Measurements from ENCODE around the gene RXRA. TPM values are rescaled to one million over a fixed set of nuclear protein-coding genes. Genes with fewer than 3 reads are reported as not detected.

RXRA gene
- total and polyA plus RNA-seq, 2 of the 4 experiments (the other 2 are of a cell fraction): 7.5 to 17.9 TPM

DNA sequence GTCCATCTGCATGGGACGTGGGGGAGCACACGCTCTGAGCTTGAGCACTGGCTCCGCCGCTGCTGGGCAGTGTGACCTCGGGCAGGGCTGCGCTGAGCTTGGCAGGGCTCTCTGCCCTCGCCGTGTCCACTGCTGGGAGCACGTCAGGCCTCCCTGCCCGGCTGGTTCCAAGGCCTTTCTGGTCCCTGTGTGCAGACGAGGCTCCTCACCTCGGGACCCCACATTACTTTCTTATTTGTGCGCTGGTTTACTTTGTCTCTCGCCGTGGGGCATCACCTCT is 43.9 kb downstream of the RXRA start:
- Histone ChIP-seq H2BK15ac (ENCODE audit: low read depth, low read length) (no peak overlapping the region), H3K36me3 (ENCODE audit: control insufficient read depth, insufficient read depth, low read length) (no peaks in the 10 kb centered on the region), H3K4ac (ENCODE audit: low read depth, low read length) (no peak overlapping the region), H2BK120ac (ENCODE audit: low read depth, low read length) (no peak overlapping the region), H4K20me1 (ENCODE audit: insufficient read depth, low read length) (peaks cover 100% of the 10 kb centered on the region), H2AFZ (replicated peaks; ENCODE audit: low read length, poor library complexity) (no peak overlapping the region), H4K8ac (ENCODE audit: low read depth in 2 of 2, low read length in 2 of 2) (no peak overlapping the region), H4K5ac (ENCODE audit: low read depth, low read length) (no peak overlapping the region), H3K4me3 (ENCODE audit: insufficient read depth, low read depth, low read length) (no peak overlapping the region), H3K23ac (ENCODE audit: low read depth, low read length) (no peak overlapping the region), H3K9me3 (ENCODE audit: control insufficient read depth, insufficient read depth, low read length) (no peaks in the 10 kb centered on the region), H3K9me1 (ENCODE audit: insufficient read depth, low read length) (peaks cover 21% of the 10 kb centered on the region), H2BK5ac (ENCODE audit: low read depth, low read length, poor library complexity, severe bottlenecking) (no peak overlapping the region), H3K9ac (ENCODE audit: low read depth, low read length) (no peak overlapping the region), H3K18ac (ENCODE audit: low read depth, low read length) (no peak overlapping the region), H3K27me3 (ENCODE audit: control insufficient read depth, insufficient read depth, low read length) (no peaks in the 10 kb centered on the region), H3K56ac (ENCODE audit: extremely low read depth, insufficient read depth, low read length) (no peak overlapping the region), H3K4me1 (ENCODE audit: control insufficient read depth, insufficient read depth, low read length) (peaks cover 24% of the 10 kb centered on the region), H4K91ac (ENCODE audit: insufficient read depth, low read depth, low read length) (no peak overlapping the region), H3K4me2 (ENCODE audit: low read depth, low read length) (no peak overlapping the region), H2AK5ac (ENCODE audit: low read depth, low read length) (no peak overlapping the region), H2BK20ac (ENCODE audit: low read depth, low read length) (no peak overlapping the region), H2AK9ac (replicated peaks; ENCODE audit: low read depth, low read length, poor library complexity) (peak overlapping the region; percentile 15), H3K27ac (ENCODE audit: insufficient read depth, low read length) (no peak overlapping the region), H3K79me1 (ENCODE audit: low read depth in 1 of 2, low read length in 2 of 2) (peaks cover 18 to 97% of the 10 kb centered on the region in 2 experiments), H3K14ac (replicated peaks; ENCODE audit: low read depth, low read length) (no peak overlapping the region)
- no peak for ATAC-seq (ENCODE audit: low read depth)
- POLR2A ChIA-PET (ENCODE audit: unreplicated experiment): no interaction called here
- intact Hi-C loops (cut with micrococcal nuclease) (no loop called here), dilution Hi-C loops (cut with HindIII; ENCODE audit: low sequenced_read_pairs, unreplicated experiment) (no loop called here), in situ Hi-C loops (cut with MboI; ENCODE audit: low sequenced_read_pairs) (no loop called here)
- DNase-seq: no peak
- CTCF ChIA-PET: no interaction called here
- no TSS peak for BruUV-seq (replicated peaks)
- 66% methylated on average over 5 of the region's 15 CpGs; no CpG with 5 or more reads in 1 of the 2 experiments for WGBS, 2 experiments (ENCODE audit: extremely low coverage in 2 of 2, insufficient read length in 1 of 2)
- TF ChIP-seq, protein P1, sequence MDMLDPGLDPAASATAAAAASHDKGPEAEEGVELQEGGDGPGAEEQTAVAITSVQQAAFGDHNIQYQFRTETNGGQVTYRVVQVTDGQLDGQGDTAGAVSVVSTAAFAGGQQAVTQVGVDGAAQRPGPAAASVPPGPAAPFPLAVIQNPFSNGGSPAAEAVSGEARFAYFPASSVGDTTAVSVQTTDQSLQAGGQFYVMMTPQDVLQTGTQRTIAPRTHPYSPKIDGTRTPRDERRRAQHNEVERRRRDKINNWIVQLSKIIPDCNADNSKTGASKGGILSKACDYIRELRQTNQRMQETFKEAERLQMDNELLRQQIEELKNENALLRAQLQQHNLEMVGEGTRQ (IDR thresholded peaks at IDR 0.05; ENCODE audit: low read depth, low read length): no peak
- TF ChIP-seq MAFK (IDR thresholded peaks at IDR 0.05; ENCODE audit: low read depth, low read length) (no peak), RCOR1 (IDR thresholded peaks at IDR 0.05; ENCODE audit: insufficient replicate concordance, low read length) (no peak), FOS (IDR thresholded peaks at IDR 0.05; ENCODE audit: low read depth, low read length) (no peak)
- TF ChIP-seq, protein P2, sequence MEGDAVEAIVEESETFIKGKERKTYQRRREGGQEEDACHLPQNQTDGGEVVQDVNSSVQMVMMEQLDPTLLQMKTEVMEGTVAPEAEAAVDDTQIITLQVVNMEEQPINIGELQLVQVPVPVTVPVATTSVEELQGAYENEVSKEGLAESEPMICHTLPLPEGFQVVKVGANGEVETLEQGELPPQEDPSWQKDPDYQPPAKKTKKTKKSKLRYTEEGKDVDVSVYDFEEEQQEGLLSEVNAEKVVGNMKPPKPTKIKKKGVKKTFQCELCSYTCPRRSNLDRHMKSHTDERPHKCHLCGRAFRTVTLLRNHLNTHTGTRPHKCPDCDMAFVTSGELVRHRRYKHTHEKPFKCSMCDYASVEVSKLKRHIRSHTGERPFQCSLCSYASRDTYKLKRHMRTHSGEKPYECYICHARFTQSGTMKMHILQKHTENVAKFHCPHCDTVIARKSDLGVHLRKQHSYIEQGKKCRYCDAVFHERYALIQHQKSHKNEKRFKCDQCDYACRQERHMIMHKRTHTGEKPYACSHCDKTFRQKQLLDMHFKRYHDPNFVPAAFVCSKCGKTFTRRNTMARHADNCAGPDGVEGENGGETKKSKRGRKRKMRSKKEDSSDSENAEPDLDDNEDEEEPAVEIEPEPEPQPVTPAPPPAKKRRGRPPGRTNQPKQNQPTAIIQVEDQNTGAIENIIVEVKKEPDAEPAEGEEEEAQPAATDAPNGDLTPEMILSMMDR (conservative IDR thresholded peaks at IDR 0.05; ENCODE audit: low read depth, low read length): no peak
